NB4 (cell line): ENCODE results near the gene SMIM23.

Source experiments
- DNase-seq: peaks from one replicate; pipeline ENCODE4 v3.0.0; 2010; ENCODE audit warnings: low read depth
- H3K4me3 ChIP-seq: one replicate; pipeline ENCODE4 v1.5.1; 2011; ENCODE audit warnings: mild to moderate bottlenecking, low read depth, low read length, moderate library complexity
- CTCF ChIP-seq: IDR thresholded peaks from one replicate; pipeline ENCODE4 v1.5.1; 2012; ENCODE audit warnings: low read depth, low read length
- MAX ChIP-seq: IDR thresholded peaks from 2 replicates; pipeline ENCODE4 v1.6.1; 2011; ENCODE audit warnings: low read depth, low read length
- MYC ChIP-seq: IDR thresholded peaks from 2 replicates; pipeline ENCODE4 v1.6.1; 2011; ENCODE audit warnings: low read depth, low read length
- POLR2A ChIP-seq: IDR thresholded peaks from 2 replicates; pipeline ENCODE4 v1.6.1; 2011; ENCODE audit warnings: mild to moderate bottlenecking; ENCODE audit not compliant: insufficient read length; ENCODE audit errors: extremely low read depth

SMIM23 gene

DNA sequence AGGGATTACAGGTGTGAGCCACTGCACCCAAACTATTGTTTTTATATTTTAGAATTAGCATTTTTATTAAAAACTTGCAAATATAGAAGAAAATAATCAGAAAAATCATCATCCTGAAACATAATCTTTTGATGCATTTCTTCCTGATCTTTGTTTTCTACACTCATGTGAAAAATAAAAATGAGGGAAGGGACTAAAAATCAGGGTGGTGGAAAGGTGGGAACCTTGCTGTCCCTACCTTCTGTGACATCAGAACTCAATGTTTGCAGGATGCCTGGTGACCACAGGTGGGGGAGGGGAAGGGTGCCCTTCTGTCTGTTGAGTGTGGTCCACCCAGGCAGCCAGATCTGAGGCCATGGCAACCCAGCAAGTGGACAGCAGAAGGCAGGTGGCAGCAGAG, at the start of gene SMIM23:
Gene SMIM23 (plus strand): TSS at position 301 of the 400 bp plus-strand sequence. CDS start 55 bp downstream, at position 356.
- TF ChIP-seq MYC (no peak), MAX (no peak), POLR2A (no peak), CTCF (no peak)
- DNase-seq = no peak
- no peak within 1 kb of the TSS for H3K4me3 ChIP-seq

- TF ChIP-seq CTCF = no peak
- no peak for TF ChIP-seq POLR2A
- no peak for TF ChIP-seq MAX
- TF ChIP-seq MYC = no peak
- DNase-seq = no peak
- no peak overlapping the region for H3K4me3 ChIP-seq
Measured at GRCh38 chr5:171736976-171737891, 48.4 kb upstream of the SMIM23 start.

GRCh38 chr5:171738501-171738900, 47.1 kb upstream of the SMIM23 start:
- no peak overlapping the region for H3K4me3 ChIP-seq
- DNase-seq = no peak
- TF ChIP-seq MYC (no peak), POLR2A (no peak), MAX (no peak), CTCF (no peak)

GRCh38 chr5:171739271-171739670, 46.3 kb upstream of the SMIM23 start:
- DNase-seq = no peak
- TF ChIP-seq CTCF (no peak), MAX (no peak), POLR2A (no peak), MYC (no peak)
- H3K4me3 ChIP-seq = no peak overlapping the region

DNA sequence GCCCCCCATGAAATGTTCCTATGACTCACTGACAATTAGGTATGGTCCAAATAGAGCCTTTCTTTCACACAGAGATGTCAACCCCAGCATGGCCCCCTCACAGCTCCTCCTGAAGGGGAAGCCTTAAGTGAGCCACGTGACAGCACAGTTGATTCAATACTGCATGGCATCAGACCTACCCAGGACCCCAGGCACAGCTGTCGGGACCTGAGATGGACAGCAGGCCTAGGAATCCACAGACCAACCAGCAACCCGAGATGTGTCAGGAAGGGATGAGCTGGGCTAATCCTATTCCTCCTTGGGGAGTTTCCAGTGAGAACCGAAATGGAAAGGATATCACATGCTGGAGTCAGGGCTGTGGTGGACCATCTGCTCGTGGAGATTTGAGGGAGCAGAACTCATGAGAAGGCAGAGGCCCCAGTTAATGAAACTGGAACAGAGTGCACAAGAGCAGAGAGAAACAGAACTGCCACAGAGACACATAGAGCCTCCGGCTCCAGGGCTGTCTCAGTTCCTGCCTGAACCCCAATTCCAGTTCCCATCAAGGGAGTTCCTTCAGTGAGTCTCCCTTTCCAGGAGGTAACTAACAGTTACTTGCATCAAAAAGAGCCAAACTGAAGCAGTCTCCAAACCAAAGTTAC, 42.1 kb upstream of the SMIM23 start:
- no peak for DNase-seq
- TF ChIP-seq POLR2A = no peak
- no peak for TF ChIP-seq MAX
- no peak for TF ChIP-seq MYC
- no peak for TF ChIP-seq CTCF
- no peak overlapping the region for H3K4me3 ChIP-seq
